Activated CD4-positive, alpha-beta T cell treated with anti-CD3 and anti-CD28 coated beads, Interleukin-10, Interleukin-2, amounts not matched to agents 100 ng/mL and 50 ng/mL, durations not matched to agents 16 hours and 8 hours (primary cell): ENCODE results near the gene DOCK6.
"Not testable (repeated sequence)": the region's sequence is repeated elsewhere in the genome, so short reads cannot be mapped to it uniquely, and the experiment has no call there.

ENCODE experiments used
- DNase-seq: peaks from one replicate; pipeline ENCODE4 v3.0.0-alpha.2; 2020

The DOCK6 gene

GRCh38 chr19:11195681-11196080, 66.6 kb downstream of the DOCK6 start:
- DNase-seq, result no peak

GRCh38 chr19:11194656-11195558, 67.4 kb downstream of the DOCK6 start:
- no peak for DNase-seq

- no peak for DNase-seq
Measured at GRCh38 chr19:11194173-11194572, 68.2 kb downstream of the DOCK6 start.

GRCh38 chr19:11192957-11193939, 69.1 kb downstream of the DOCK6 start:
- DNase-seq, result no peak

- no peak for DNase-seq
Measured at GRCh38 chr19:11191934-11192333, 70.4 kb downstream of the DOCK6 start.

GRCh38 chr19:11191273-11191755, 71.0 kb downstream of the DOCK6 start:
- DNase-seq, result no peak

- DNase-seq, result no peak
Measured at GRCh38 chr19:11190501-11190900, 71.8 kb downstream of the DOCK6 start.

- DNase-seq, result no peak
Measured at GRCh38 chr19:11187441-11187840, 74.9 kb downstream of the DOCK6 start.

GRCh38 chr19:11182994-11183393, 79.3 kb downstream of the DOCK6 start:
- DNase-seq, result no peak

GRCh38 chr19:11181488-11181887, 80.8 kb downstream of the DOCK6 start:
- DNase-seq, result no peak

GRCh38 chr19:11180975-11181374, 81.3 kb downstream of the DOCK6 start:
- DNase-seq, result not testable (repeated sequence)

- no peak for DNase-seq
Measured at GRCh38 chr19:11180346-11180745, 82.0 kb downstream of the DOCK6 start.

GRCh38 chr19:11179716-11180297, 82.5 kb downstream of the DOCK6 start:
- DNase-seq, result peak; percentile 29

- DNase-seq, result not testable (repeated sequence)
Measured at GRCh38 chr19:11179145-11179465, 83.2 kb downstream of the DOCK6 start.

- DNase-seq, result no peak
Measured at GRCh38 chr19:11177592-11177991, 84.7 kb downstream of the DOCK6 start.

GRCh38 chr19:11176466-11177193, 85.7 kb downstream of the DOCK6 start:
- no peak for DNase-seq

GRCh38 chr19:11175920-11176319, 86.4 kb downstream of the DOCK6 start:
- DNase-seq, result no peak

- no peak for DNase-seq
Measured at GRCh38 chr19:11174336-11174735, 88.0 kb downstream of the DOCK6 start.

- no peak for DNase-seq
Measured at GRCh38 chr19:11173516-11174155, 88.7 kb downstream of the DOCK6 start.

GRCh38 chr19:11172576-11172975, 89.7 kb downstream of the DOCK6 start:
- DNase-seq, result no peak

- no peak for DNase-seq
Measured at GRCh38 chr19:11171144-11171543, 91.2 kb downstream of the DOCK6 start.
